ENCODE measurements around the gene SLC12A1.
A peak's percentile ranks its signal among the peaks of the same experiment; 100 is the strongest.

The SLC12A1 gene

DNA sequence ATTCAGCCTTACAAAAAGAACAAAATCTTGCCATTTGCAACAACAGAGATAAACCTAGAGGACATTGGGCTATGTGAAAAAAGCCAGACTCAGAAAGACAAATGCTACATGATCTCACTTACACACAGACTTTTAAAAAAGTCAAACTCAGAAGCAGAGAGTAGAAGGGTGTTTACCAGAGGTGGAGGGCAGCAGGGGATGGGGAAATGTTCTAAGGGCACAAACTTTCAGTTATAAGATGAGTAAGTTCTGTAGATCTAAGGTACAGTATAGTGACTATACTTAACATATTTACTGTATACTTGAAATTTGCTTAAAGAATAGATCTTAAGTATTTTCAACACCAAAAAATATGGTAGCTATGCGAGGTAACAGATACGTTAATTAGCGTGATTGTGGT lies 31.0 kb upstream of the SLC12A1 start:
- no peak overlapping the region for H3K9ac ChIP-seq (ENCODE audit: low read length)
- H3K4me3 ChIP-seq (ENCODE audit: low read length), result no peak overlapping the region
- peaks cover 8% of the 10 kb centered on the region for H3K4me1 ChIP-seq (ENCODE audit: low read length)
- no peaks in the 10 kb centered on the region for H3K27me3 ChIP-seq (replicated peaks; ENCODE audit: insufficient read depth, low read length)
- no peaks in the 10 kb centered on the region for H3K9me3 ChIP-seq (replicated peaks; ENCODE audit: insufficient read depth, low read length)
- no peaks in the 10 kb centered on the region for H3K9me2 ChIP-seq (replicated peaks; ENCODE audit: insufficient read depth, low read length)
- no peaks in the 10 kb centered on the region for H3F3A ChIP-seq (ENCODE audit: insufficient read depth, low read length)
- no peak overlapping the region for H2AFZ ChIP-seq (ENCODE audit: low read length)
- no peak overlapping the region for H3K4me2 ChIP-seq (ENCODE audit: low read depth, low read length)
- H4K20me1 ChIP-seq (ENCODE audit: insufficient read depth, low read length), result no peaks in the 10 kb centered on the region
- peaks cover 13% of the 10 kb centered on the region; the same call in 1 of the 2 replicates for H3K79me2 ChIP-seq (ENCODE audit: low read length)
- H3K27ac ChIP-seq (ENCODE audit: low read length), result no peak overlapping the region
- TF ChIP-seq EZH2phosphoT487 (IDR thresholded peaks at IDR 0.05; ENCODE audit: low read length) (no peak), CTCF (IDR thresholded peaks at IDR 0.05; ENCODE audit: low read length) (no peak), EZH2 (optimal IDR thresholded peaks at IDR 0.05; ENCODE audit: low read depth, low read length) (no peak)
- DNase-seq, result no peak
- H3K36me3 ChIP-seq (replicated peaks; ENCODE audit: insufficient read depth, low read length), result no peaks in the 10 kb centered on the region

GRCh38 chr15:48176112-48176511 lies 30.0 kb upstream of the SLC12A1 start:
- Histone ChIP-seq H3F3A (ENCODE audit: insufficient read depth, low read length) (no peaks in the 10 kb centered on the region), H3K9me3 (replicated peaks; ENCODE audit: insufficient read depth, low read length) (no peaks in the 10 kb centered on the region), H3K79me2 (ENCODE audit: low read length) (peaks cover 13% of the 10 kb centered on the region; the same call in 1 of the 2 replicates), H3K9me2 (replicated peaks; ENCODE audit: insufficient read depth, low read length) (no peaks in the 10 kb centered on the region), H3K4me2 (ENCODE audit: low read depth, low read length) (no peak overlapping the region), H2AFZ (ENCODE audit: low read length) (no peak overlapping the region), H3K4me3 (ENCODE audit: low read length) (no peak overlapping the region), H3K4me1 (ENCODE audit: low read length) (peaks cover 8% of the 10 kb centered on the region), H3K27me3 (replicated peaks; ENCODE audit: insufficient read depth, low read length) (no peaks in the 10 kb centered on the region), H3K36me3 (replicated peaks; ENCODE audit: insufficient read depth, low read length) (no peaks in the 10 kb centered on the region), H3K27ac (ENCODE audit: low read length) (no peak overlapping the region), H4K20me1 (ENCODE audit: insufficient read depth, low read length) (no peaks in the 10 kb centered on the region), H3K9ac (ENCODE audit: low read length) (no peak overlapping the region)
- TF ChIP-seq EZH2phosphoT487 (IDR thresholded peaks at IDR 0.05; ENCODE audit: low read length), result no peak
- no peak for TF ChIP-seq EZH2 (optimal IDR thresholded peaks at IDR 0.05; ENCODE audit: low read depth, low read length)
- TF ChIP-seq CTCF (IDR thresholded peaks at IDR 0.05; ENCODE audit: low read length), result no peak
- DNase-seq, result no peak

GRCh38 chr15:48176957-48177356 lies 29.1 kb upstream of the SLC12A1 start:
- H3K4me1 ChIP-seq (ENCODE audit: low read length), result peaks cover 8% of the 10 kb centered on the region
- no peaks in the 10 kb centered on the region for H3K9me3 ChIP-seq (replicated peaks; ENCODE audit: insufficient read depth, low read length)
- no peak overlapping the region for H2AFZ ChIP-seq (ENCODE audit: low read length)
- no peak for DNase-seq
- H4K20me1 ChIP-seq (ENCODE audit: insufficient read depth, low read length), result no peaks in the 10 kb centered on the region
- TF ChIP-seq CTCF (IDR thresholded peaks at IDR 0.05; ENCODE audit: low read length) (no peak), EZH2 (optimal IDR thresholded peaks at IDR 0.05; ENCODE audit: low read depth, low read length) (no peak), EZH2phosphoT487 (IDR thresholded peaks at IDR 0.05; ENCODE audit: low read length) (no peak)
- H3F3A ChIP-seq (ENCODE audit: insufficient read depth, low read length), result no peaks in the 10 kb centered on the region
- no peak overlapping the region for H3K27ac ChIP-seq (ENCODE audit: low read length)
- H3K36me3 ChIP-seq (replicated peaks; ENCODE audit: insufficient read depth, low read length), result no peaks in the 10 kb centered on the region
- no peaks in the 10 kb centered on the region for H3K27me3 ChIP-seq (replicated peaks; ENCODE audit: insufficient read depth, low read length)
- peak overlapping the region; percentile 52 for H3K4me2 ChIP-seq (ENCODE audit: low read depth, low read length)
- no peaks in the 10 kb centered on the region for H3K9me2 ChIP-seq (replicated peaks; ENCODE audit: insufficient read depth, low read length)
- peak overlapping the region; percentile 75; the same call in 1 of the 2 replicates for H3K9ac ChIP-seq (ENCODE audit: low read length)
- peak overlapping the region; percentile 59; the same call in 1 of the 2 replicates for H3K4me3 ChIP-seq (ENCODE audit: low read length)
- peaks cover 13% of the 10 kb centered on the region; the same call in 1 of the 2 replicates for H3K79me2 ChIP-seq (ENCODE audit: low read length)

All from MM.1S (cell line).